ENCODE data around the gene TNNI3K. TPM values are rescaled to one million over a fixed set of nuclear protein-coding genes. Genes with fewer than 3 reads are reported as not detected.
"Not testable (repeated sequence)": the region's sequence is repeated elsewhere in the genome, so short reads cannot be mapped to it uniquely, and the experiment has no call there.

Gene TNNI3K, protein sequence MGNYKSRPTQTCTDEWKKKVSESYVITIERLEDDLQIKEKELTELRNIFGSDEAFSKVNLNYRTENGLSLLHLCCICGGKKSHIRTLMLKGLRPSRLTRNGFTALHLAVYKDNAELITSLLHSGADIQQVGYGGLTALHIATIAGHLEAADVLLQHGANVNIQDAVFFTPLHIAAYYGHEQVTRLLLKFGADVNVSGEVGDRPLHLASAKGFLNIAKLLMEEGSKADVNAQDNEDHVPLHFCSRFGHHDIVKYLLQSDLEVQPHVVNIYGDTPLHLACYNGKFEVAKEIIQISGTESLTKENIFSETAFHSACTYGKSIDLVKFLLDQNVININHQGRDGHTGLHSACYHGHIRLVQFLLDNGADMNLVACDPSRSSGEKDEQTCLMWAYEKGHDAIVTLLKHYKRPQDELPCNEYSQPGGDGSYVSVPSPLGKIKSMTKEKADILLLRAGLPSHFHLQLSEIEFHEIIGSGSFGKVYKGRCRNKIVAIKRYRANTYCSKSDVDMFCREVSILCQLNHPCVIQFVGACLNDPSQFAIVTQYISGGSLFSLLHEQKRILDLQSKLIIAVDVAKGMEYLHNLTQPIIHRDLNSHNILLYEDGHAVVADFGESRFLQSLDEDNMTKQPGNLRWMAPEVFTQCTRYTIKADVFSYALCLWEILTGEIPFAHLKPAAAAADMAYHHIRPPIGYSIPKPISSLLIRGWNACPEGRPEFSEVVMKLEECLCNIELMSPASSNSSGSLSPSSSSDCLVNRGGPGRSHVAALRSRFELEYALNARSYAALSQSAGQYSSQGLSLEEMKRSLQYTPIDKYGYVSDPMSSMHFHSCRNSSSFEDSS
- total RNA-seq (ENCODE audit: insufficient read depth, low replicate concordance) = 12.5 TPM

GRCh38 chr1:74235153-74235552 lies at the start of gene TNNI3K:
Gene TNNI3K (plus strand): TSS chr1:74235387. CDS start chr1:74235452, 65 bp downstream.
- no peak for DNase-seq (ENCODE audit: low spot score)

DNA sequence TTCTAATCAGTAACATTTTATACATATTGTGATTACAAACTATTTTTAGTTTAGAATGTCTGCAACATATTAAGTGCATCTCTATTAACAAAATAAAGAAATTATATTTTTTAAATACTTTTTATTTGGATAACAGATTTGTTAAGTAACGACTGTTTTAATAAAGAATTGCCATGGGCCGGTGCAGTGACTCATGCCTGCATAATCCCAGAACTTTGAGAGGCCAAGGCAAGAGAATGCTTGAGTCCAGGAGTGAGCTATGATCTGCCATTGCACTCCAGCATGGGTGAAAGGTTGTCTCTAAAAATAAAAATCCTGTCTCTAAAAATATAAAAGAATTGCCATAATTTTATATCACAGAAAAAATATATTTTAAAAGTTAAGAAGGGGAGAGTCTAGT lies 41.3 kb upstream of the TNNI3K start:
- DNase-seq (ENCODE audit: low spot score) = peak; percentile 30

GRCh38 chr1:74195339-74195738 lies 39.8 kb upstream of the TNNI3K start:
- no peak for DNase-seq (ENCODE audit: low spot score)

DNA sequence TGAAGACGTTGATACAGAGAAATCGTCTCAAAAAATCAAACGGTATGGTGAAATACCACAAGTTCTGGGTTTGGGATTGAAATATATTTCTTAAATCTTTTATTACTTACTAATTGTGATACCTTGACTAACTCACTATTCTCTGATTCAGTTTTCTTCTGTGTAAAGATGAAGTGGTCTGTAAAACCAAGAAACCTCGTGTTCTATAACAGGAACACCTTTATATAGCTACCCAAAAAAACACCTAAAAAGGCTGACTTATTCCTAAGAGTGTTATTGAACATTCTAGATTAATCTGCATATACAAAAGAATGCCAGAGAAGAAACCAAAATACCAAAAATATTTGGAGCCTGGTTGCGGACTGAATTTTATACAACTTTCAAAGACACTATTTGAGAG lies 37.9 kb upstream of the TNNI3K start:
- DNase-seq (ENCODE audit: low spot score) = no peak

DNA sequence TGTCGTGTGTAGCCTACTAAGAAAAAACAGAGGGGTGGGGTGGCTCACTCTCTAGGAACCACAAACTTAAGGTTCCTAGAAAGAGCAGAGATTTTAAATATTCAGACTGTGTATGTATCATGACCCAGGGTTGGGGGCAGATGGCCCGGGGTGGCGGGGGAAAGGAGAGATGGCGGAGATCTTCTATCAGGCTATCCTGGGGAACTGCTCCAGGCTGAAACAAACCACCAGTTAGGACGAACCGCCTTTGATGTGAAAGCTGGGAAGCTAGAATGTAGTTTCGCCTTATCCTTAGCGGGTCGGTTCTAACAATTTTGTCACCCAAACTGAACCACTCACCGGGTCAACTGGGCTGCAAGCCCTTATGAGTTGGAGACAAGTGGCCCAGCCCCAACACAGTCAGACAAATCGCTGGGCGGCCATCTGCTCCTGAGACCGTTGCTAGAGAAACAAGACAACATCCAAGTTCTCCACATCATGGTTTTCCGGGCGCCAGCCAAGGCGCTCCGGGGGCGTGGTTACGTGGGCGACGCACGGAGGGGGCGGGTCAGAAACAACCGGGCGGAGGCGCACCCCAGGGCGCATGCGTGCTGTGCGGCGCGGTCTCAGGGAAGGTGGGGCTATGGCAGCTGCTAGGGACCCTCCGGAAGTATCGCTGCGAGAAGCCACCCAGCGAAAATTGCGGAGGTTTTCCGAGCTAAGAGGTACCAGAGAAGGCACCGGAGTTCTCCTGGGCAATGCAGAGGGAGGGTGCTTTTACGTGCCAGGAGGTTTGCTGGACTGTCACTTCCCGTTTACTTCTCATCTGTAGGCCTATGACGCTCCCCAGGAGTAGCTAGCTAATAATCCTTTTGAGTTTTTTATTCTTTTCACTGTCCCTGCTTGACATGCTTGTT lies 37.3 kb upstream of the TNNI3K start, which contains the start of the genes FPGT and LRRIQ3:
Gene FPGT, plus strand, starts transcription at position 586 of the 896 bp plus-strand sequence. Its CDS starts 37 bp downstream, at position 623.
Gene LRRIQ3, minus strand, starts transcription at position 520 of the 896 bp plus-strand sequence. CDS start 14,492 bp downstream, outside the sequence.
- peak; percentile 98 for DNase-seq (ENCODE audit: low spot score)

DNA sequence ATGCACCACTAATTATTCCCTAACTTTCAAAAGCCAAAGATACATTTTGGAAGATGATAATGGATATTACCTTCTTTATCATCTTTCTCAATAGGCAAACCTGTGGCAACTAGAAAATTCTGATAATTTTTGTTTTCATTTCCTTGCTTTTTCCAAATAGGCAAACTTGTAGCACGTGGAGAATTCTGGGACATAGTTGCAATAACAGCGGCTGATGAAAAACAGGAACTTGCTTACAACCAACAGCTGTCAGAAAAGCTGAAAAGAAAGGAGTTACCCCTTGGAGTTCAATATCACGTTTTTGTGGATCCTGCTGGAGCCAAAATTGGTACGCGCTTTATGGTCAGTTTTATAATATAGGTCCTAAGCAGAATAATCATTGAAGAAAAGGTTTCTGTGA lies 35.7 kb upstream of the TNNI3K start:
- peak; percentile 23 for DNase-seq (ENCODE audit: low spot score)

- DNase-seq (ENCODE audit: low spot score) = peak; percentile 57
These were observed 29.9 kb upstream of the TNNI3K start for GRCh38 chr1:74205266-74205665.

DNA sequence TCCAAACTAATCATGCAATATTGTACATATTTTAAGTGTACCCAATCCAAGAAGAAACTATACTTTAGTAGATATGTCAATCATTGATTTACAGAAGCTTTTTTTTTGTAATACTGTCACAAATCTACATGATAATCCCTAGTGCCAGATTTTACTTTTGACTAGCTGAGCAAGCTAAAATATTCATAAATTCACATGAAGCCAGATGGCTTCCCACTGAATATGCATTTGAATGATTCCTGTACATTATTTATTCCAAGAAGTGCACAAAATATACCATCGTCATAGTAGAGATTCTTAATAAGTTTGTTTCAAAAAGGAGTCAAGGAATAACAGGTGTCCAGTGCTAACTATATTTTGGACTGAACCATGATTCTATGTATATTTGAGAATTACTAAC lies 20.0 kb upstream of the TNNI3K start:
- no peak for DNase-seq (ENCODE audit: low spot score)

GRCh38 chr1:74222701-74223100 lies 12.5 kb upstream of the TNNI3K start:
- DNase-seq (ENCODE audit: low spot score) = no peak

DNA sequence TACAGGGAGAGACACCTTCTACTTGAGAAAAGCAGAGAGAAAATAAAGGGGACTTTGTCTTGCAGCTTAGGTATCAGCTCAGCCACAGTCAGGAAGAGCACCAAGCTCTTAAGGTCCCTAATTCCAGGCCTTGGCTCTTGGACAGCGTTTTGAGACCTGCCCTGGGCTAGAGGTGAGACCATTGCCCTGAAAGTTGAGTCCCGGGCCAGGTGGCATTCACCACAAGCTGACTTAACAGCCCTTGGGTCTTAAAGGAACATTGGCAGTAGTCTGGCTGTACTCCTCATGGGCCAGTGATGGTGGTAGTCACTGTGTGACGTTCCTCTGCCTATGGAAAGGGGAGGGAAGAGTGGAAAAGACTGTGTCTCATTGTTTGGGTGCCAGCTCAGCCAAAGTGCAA lies 11.7 kb upstream of the TNNI3K start:
- no peak for DNase-seq (ENCODE audit: low spot score)

- no peak for DNase-seq (ENCODE audit: low spot score)
These were observed 1.3 kb downstream of the TNNI3K start for GRCh38 chr1:74236440-74236839.

DNA sequence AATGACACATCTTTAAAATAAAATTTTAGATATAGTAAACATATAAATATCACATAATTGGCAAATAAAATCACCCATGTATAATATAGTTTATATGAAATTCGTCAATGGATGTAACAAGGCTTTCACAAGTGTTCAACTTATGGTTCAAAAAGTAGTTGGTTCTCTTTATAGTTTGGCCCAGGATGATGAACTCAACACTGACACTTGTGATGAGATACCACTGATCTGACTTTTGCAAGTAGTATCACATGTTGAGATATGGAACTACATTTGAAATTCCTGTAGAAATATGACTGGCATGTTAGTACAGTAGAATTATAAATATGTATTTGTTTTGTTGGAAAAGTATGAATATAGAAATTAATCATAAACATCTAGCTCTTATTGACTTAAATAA lies 1.8 kb downstream of the TNNI3K start:
- no peak for DNase-seq (ENCODE audit: low spot score)

DNA sequence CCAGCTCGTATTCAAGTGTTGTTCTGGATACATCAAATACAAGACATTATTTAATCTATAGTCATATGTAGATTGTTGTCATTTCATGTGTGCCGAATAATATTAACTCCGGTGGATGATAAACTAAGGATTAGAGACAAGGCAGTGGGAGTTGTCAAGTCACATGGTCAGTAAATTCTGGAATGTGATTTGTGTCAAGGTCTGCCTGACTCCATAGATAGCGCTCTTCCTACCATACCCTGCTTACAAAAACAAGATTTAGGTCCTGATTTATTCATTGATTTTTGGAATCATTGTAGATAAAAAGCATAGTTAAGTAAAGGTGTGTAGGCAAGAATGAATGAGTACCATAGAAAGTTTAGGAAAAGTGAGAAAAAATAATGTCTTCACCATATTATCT lies 2.6 kb downstream of the TNNI3K start:
- no peak for DNase-seq (ENCODE audit: low spot score)

GRCh38 chr1:74245168-74245772 lies 10.1 kb downstream of the TNNI3K start:
- peak; percentile 90 for DNase-seq (ENCODE audit: low spot score)

DNA sequence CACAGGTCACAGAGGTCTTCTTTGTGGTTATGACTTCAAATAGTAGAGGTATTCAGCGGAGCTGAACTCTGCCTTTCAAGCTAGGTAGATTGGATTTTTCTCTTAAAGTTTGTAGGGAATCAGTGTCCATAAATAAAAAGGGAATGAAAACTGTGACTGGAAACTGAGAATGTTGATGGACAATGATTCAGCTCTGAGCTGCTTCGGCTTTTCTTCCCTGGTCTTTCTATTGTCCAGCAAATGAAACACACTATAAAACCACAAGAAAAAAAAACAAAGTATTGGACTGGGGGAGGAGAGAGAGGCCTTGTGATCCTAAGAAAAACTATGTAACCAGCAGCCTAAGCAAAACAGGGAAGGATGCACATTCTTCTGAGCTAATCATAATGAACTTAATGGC lies 11.1 kb downstream of the TNNI3K start:
- DNase-seq (ENCODE audit: low spot score) = peak; percentile 36

- no peak for DNase-seq (ENCODE audit: low spot score)
These were observed 12.8 kb downstream of the TNNI3K start for GRCh38 chr1:74247881-74248528.

DNA sequence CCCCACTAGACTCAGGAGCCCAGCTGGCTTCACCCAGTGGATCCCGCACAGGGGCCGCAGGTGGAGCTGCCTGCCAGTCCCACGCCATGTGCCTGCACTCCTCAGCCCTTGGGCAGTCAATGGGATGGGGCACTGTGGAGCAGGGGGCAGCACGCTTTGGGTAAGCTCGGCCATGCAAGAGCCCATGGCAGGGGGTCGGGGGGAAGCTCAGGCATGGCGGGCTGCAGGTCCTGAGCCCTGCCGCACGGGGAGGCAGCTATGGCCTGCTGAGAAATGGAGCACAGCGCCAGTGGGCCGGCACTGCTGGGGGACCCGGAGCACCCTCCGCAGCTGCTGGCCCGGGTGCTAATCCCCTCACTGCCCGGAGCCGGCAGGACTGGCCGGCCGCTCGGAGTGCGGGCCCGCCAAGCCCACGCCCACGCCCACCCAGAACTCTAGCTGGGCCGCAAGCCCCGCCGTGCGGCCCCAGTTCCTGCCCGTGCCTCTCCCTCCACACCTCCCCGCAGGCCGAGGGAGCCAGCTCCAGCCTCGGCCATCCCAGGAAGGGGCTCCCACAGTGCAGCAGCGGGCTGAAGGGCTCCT lies 18.1 kb downstream of the TNNI3K start:
- not testable (repeated sequence) for DNase-seq (ENCODE audit: low spot score)

DNA sequence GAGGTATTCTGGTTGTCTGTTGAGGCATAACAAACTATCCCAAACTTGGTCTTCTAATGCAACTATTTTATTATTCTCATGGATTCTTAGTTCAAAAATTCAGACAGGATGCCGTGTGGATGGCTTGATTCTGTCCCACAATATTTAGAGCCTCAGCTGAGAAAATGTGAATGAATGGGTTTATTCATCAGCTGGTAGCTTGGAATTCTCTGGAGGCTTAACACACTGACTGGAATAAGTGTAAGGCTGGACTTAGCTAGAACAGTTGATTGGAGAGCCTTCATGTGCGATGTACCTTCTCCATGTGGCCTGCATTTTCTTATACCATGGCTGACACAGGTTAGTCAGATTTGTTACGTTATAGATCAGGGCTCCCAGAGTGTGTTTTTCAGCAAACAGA lies 30.8 kb downstream of the TNNI3K start:
- DNase-seq (ENCODE audit: low spot score) = no peak

DNA sequence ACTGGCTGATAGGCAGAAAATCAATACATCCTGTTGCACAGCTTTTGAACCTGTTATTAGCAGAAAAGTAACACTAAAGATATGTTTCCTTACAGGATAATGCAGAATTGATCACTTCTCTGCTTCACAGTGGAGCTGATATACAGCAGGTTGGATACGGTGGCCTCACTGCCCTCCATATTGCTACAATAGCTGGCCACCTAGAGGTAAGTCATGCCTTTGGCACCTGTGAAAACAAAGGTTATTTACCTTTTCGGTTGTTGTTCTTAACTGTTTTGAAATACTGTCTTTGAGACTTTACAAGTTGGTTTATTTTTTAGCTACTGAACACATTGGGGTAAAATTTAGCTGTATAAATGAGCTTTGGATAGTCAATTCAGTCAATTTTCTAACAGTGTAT lies 36.3 kb downstream of the TNNI3K start:
- DNase-seq (ENCODE audit: low spot score) = no peak
